Fibroblast of mammary gland (primary cell): Measurements from ENCODE around the gene KIF20A.
"Not testable (repeated sequence)": the region's sequence is repeated elsewhere in the genome, so short reads cannot be mapped to it uniquely, and the experiment has no call there.

ENCODE experiments used
- DNase-seq: peaks from one replicate; pipeline ENCODE4 v3.0.0-alpha.2; 2010; ENCODE audit warnings: low read depth
- H3K4me3 ChIP-seq: 2 replicates; pipeline ENCODE4 v1.5.1; 2011; ENCODE audit warnings: low read depth, mild to moderate bottlenecking, low read length, moderate library complexity; ENCODE audit not compliant: control insufficient read depth
- CTCF ChIP-seq: conservative IDR thresholded peaks from 2 replicates; pipeline ENCODE4 v1.5.1; 2011; ENCODE audit warnings: low read depth, low read length, inconsistent platforms; ENCODE audit not compliant: control insufficient read depth, insufficient read depth

Gene KIF20A

GRCh38 chr5:138180841-138181240 is 1.9 kb downstream of the KIF20A start:
- DNase-seq = no peak
- no peak for TF ChIP-seq CTCF
- H3K4me3 ChIP-seq = no peak overlapping the region

GRCh38 chr5:138182808-138183207 is 3.9 kb downstream of the KIF20A start:
- no peak for TF ChIP-seq CTCF
- no peak overlapping the region for H3K4me3 ChIP-seq
- DNase-seq = no peak

- H3K4me3 ChIP-seq = no peak overlapping the region
- no peak for TF ChIP-seq CTCF
- no peak for DNase-seq
Observed at GRCh38 chr5:138186002-138186447, 7.1 kb downstream of the KIF20A start.

GRCh38 chr5:138188626-138189025 is 9.7 kb downstream of the KIF20A start:
- TF ChIP-seq CTCF = no peak
- no peak overlapping the region for H3K4me3 ChIP-seq
- DNase-seq = no peak

- no peak overlapping the region for H3K4me3 ChIP-seq
- DNase-seq = no peak
- TF ChIP-seq CTCF = no peak
Observed at GRCh38 chr5:138192826-138193225, 13.9 kb downstream of the KIF20A start.

- not testable (repeated sequence) for H3K4me3 ChIP-seq, DNase-seq
Observed at GRCh38 chr5:138193859-138194258, 14.9 kb downstream of the KIF20A start.

- H3K4me3 ChIP-seq = no peak overlapping the region
- no peak for DNase-seq
- no peak for TF ChIP-seq CTCF
Observed at GRCh38 chr5:138210985-138211384, 32.1 kb downstream of the KIF20A start.
